ENCODE results near the gene PRAC1.

DNA sequence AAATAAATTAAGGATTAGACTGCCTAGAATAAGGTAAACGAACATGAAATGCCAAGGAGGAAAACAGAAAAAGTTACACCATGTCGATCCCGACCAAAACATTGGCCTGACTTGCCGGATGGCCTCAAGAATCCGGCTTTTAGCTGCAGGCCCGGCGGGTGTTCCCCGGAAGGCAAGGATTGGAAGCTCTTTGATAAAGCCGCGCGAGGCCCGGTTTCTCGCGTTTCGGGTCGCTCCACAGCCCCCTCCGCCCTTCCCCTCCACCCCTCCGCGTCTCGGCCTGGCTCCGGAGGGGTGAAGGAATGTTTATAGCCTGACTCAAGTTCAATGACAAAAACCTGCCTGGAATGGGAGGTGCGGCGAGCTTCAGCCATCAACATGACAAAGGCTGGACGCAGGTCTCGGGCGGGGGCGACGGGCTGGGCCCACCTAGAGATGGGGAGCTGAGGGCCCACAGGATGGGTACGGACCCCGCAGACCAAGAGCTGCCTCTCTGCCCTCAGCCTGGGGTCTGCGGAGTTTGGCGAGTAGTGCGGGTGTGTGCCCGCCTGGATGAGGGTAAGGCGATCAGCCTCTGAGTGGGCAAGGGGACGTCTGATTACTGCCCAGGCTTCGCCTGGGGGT lies 2.6 kb downstream of the PRAC1 start:
- TF ChIP-seq, protein P1, sequence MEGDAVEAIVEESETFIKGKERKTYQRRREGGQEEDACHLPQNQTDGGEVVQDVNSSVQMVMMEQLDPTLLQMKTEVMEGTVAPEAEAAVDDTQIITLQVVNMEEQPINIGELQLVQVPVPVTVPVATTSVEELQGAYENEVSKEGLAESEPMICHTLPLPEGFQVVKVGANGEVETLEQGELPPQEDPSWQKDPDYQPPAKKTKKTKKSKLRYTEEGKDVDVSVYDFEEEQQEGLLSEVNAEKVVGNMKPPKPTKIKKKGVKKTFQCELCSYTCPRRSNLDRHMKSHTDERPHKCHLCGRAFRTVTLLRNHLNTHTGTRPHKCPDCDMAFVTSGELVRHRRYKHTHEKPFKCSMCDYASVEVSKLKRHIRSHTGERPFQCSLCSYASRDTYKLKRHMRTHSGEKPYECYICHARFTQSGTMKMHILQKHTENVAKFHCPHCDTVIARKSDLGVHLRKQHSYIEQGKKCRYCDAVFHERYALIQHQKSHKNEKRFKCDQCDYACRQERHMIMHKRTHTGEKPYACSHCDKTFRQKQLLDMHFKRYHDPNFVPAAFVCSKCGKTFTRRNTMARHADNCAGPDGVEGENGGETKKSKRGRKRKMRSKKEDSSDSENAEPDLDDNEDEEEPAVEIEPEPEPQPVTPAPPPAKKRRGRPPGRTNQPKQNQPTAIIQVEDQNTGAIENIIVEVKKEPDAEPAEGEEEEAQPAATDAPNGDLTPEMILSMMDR (conservative IDR thresholded peaks at IDR 0.05 in 1 of 2, IDR thresholded peaks at IDR 0.05 in 1 of 2; ENCODE audit: low read depth in 1 of 2, low read length in 2 of 2): no peak
- no peak for TF ChIP-seq EZH2 (IDR thresholded peaks at IDR 0.05; ENCODE audit: low read length, missing control alignments)

Measured in fibroblast of lung (primary cell).